KOPT-K1 (cell line): Measurements from ENCODE around the gene LMAN1L.

Source experiments
- H3K27ac ChIP-seq: fragments of 200-600 bp; sonication (generic); 2 replicates; pipeline ENCODE4 v1.5.1; 2016; ENCODE audit warnings: antibody characterized with exemption, mild to moderate bottlenecking, low read depth, low read length; ENCODE audit not compliant: poor library complexity, severe bottlenecking
- H3K36me3 ChIP-seq: fragments of 200-600 bp; sonication (generic); 2 replicates; pipeline ENCODE4 v1.5.1; 2017; ENCODE audit warnings: antibody characterized with exemption, mild to moderate bottlenecking, low read length, moderate library complexity; ENCODE audit not compliant: insufficient read depth
- H3K9me3 ChIP-seq: fragments of 200-600 bp; sonication (generic); 2 replicates; pipeline ENCODE4 v1.5.1; 2017; ENCODE audit warnings: antibody characterized with exemption, low read length, mild to moderate bottlenecking; ENCODE audit not compliant: insufficient read depth, poor library complexity, severe bottlenecking

The LMAN1L gene

GRCh38 chr15:74857671-74858368 is 45.2 kb downstream of the LMAN1L start:
- H3K27ac ChIP-seq = no peak overlapping the region
- H3K36me3 ChIP-seq = peaks cover 29% of the 10 kb centered on the region
- H3K9me3 ChIP-seq = no peaks in the 10 kb centered on the region

DNA sequence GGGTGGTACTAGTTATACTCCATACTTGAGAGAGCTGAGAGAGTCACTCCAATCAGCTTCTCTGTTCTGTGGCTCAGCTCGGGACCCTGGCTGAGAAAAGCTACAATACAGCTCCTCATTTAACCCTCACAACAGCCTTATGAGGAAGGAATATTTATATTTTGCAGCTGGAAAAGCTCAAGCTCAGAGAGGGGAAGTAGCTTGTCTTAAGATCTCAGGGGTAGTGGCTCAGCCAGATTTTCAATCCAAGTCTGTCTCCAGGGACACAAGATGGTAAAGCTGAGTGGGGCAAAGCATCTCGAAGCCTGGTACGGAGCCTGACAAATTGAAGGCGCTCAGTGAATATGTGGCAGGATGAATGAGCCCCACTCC is 45.7 kb downstream of the LMAN1L start:
- Histone ChIP-seq H3K27ac (no peak overlapping the region), H3K9me3 (no peaks in the 10 kb centered on the region), H3K36me3 (peaks cover 24% of the 10 kb centered on the region)

- H3K27ac ChIP-seq = no peak overlapping the region
- peaks cover 8% of the 10 kb centered on the region for H3K9me3 ChIP-seq
- peaks cover 15% of the 10 kb centered on the region; the same call in 1 of the 2 replicates for H3K36me3 ChIP-seq
Measured at GRCh38 chr15:74863239-74864056, 50.8 kb downstream of the LMAN1L start.

GRCh38 chr15:74864296-74864695 is 51.7 kb downstream of the LMAN1L start:
- Histone ChIP-seq H3K9me3 (peaks cover 9% of the 10 kb centered on the region), H3K27ac (no peak overlapping the region), H3K36me3 (peaks cover 24% of the 10 kb centered on the region; the same call in 1 of the 2 replicates)

GRCh38 chr15:74865316-74865715 is 52.7 kb downstream of the LMAN1L start:
- H3K27ac ChIP-seq = no peak overlapping the region
- H3K36me3 ChIP-seq = peaks cover 31% of the 10 kb centered on the region; the same call in 1 of the 2 replicates
- H3K9me3 ChIP-seq = peaks cover 9% of the 10 kb centered on the region

DNA sequence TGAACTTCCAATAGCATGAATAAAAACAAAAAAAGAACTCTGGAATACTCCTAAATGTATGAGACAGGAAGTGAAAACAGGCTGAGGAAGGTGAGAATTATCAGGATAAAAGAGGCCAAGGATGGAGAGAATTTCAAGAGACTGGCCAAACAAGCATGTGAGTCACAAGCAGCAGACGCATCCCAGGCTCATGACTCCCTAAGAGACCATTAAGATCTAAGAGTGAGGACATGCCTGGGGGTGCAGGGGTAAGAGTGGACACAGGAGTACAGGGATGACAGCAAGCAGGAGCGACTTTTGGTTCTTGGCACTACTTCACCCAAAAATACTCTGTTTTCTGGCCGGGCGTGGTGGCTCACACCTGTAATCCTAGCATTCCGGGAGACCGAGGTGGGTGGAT is 53.5 kb downstream of the LMAN1L start:
- H3K36me3 ChIP-seq = peaks cover 31% of the 10 kb centered on the region; the same call in 1 of the 2 replicates
- peaks cover 9% of the 10 kb centered on the region for H3K9me3 ChIP-seq
- H3K27ac ChIP-seq = no peak overlapping the region

- peaks cover 9% of the 10 kb centered on the region for H3K9me3 ChIP-seq
- H3K27ac ChIP-seq = no peak overlapping the region
Measured at GRCh38 chr15:74867466-74868038, 54.9 kb downstream of the LMAN1L start.

DNA sequence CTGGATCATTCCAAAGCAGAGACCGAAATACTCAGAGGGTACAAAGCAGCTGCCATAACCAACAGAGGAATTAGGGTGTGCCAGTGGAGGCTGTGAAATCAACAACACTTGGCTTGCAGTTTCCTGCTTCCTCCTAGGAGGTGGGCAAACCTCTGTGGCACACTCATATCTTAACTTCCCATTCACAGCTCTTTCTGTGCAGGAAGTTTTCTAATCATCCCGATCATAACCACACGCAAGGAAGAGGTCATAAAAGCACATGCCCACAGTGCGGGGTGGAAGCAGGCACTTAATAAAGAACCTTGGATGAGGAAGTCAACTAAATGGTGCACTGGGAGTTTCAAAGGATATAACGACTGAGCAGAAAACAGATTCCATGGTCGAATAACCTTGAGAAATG is 55.4 kb downstream of the LMAN1L start:
- no peak overlapping the region for H3K27ac ChIP-seq
- H3K9me3 ChIP-seq = peaks cover 9% of the 10 kb centered on the region
- peaks cover 31% of the 10 kb centered on the region; the same call in 1 of the 2 replicates for H3K36me3 ChIP-seq

More at GRCh38 chr15:74867466-74868038, 54.9 kb downstream of the LMAN1L start:
- peaks cover 31% of the 10 kb centered on the region; the same call in 1 of the 2 replicates for H3K36me3 ChIP-seq

GRCh38 chr15:74869372-74869725 is 56.7 kb downstream of the LMAN1L start:
- H3K36me3 ChIP-seq = peaks cover 31% of the 10 kb centered on the region; the same call in 1 of the 2 replicates
- H3K9me3 ChIP-seq = peaks cover 9% of the 10 kb centered on the region
- H3K27ac ChIP-seq = peak overlapping the region; percentile 5

GRCh38 chr15:74869726-74870407 is 57.2 kb downstream of the LMAN1L start:
- Histone ChIP-seq H3K36me3 (peaks cover 31% of the 10 kb centered on the region; the same call in 1 of the 2 replicates), H3K9me3 (peaks cover 9% of the 10 kb centered on the region), H3K27ac (peak overlapping the region; percentile 5)

DNA sequence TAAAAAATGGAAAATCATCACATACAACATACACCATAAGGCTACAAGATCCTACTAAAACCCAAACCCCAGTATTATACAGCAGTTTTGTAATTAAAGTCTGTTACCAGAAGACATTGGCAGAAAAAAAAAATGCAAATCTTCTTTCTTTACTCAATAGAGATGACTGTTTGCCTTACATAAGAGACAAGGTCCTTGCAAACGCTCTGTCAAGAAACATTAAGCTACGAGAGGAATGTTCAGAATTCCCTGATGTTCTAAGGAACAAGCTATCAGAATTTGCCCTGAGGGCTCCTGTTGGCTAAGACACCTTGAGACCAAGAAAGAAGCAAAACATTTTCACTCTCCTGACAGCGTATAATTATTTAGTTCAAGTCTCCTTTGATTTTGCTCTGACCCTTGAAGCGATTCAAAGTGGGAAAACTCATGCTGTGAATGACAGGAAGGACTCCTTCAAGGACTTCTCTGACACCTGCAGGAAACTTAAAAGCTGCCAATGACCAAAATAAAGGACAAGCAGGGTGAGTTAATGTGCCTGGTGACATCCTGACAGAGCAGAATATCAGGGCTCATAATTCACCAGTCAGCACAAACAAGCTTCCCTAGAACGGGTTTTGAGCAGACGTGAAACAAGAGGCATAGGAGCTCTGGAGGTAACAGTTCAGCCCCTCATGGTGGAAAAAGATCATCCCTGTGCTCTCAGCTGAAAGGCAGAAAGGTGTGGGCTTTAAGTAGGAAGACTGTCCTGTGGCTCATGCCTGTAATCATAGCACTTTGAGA is 58.0 kb downstream of the LMAN1L start:
- Histone ChIP-seq H3K36me3 (peaks cover 31% of the 10 kb centered on the region; the same call in 1 of the 2 replicates), H3K9me3 (peaks cover 9% of the 10 kb centered on the region), H3K27ac (no peak overlapping the region)

DNA sequence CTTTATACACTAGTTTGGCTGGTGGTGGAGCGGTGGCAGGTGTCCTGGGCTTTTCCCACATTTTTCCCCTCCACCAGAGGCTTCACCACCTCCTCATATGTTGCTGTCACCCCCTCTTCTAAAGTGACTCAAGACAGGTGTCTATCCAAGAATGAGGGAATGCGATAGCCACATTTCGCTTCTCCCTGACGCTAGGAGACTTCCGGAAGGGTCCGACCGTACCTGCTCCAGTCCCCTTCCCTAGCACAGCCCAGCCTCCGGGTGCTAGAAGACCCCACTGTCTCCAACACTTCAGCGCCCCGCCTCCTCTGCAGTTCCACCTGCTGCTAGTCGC is 60.0 kb downstream of the LMAN1L start:
- H3K36me3 ChIP-seq = peaks cover 24% of the 10 kb centered on the region; the same call in 1 of the 2 replicates
- H3K9me3 ChIP-seq = peaks cover 9% of the 10 kb centered on the region
- peak overlapping the region; percentile 74 for H3K27ac ChIP-seq

GRCh38 chr15:74873036-74873755 is 60.6 kb downstream of the LMAN1L start, which contains the start of gene SCAMP2:
TSS of gene SCAMP2 (minus strand) at chr15:74873365. CDS start at chr15:74873255, 110 bp downstream.
- H3K9me3 ChIP-seq = peaks cover 4% of the 10 kb centered on the region
- H3K27ac ChIP-seq = peak within 1 kb of the TSS; percentile 74
- peaks cover 18% of the 10 kb centered on the region; the same call in 1 of the 2 replicates for H3K36me3 ChIP-seq
